ENCODE results near the gene LCE4A. TPM values are rescaled to one million over a fixed set of nuclear protein-coding genes. Genes with fewer than 3 reads are reported as not detected.
"Not testable (repeated sequence)": the region's sequence is repeated elsewhere in the genome, so short reads cannot be mapped to it uniquely, and the experiment has no call there.

LCE4A gene, protein sequence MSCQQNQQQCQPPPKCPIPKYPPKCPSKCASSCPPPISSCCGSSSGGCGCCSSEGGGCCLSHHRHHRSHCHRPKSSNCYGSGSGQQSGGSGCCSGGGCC
- total RNA-seq, result not detected

DNA sequence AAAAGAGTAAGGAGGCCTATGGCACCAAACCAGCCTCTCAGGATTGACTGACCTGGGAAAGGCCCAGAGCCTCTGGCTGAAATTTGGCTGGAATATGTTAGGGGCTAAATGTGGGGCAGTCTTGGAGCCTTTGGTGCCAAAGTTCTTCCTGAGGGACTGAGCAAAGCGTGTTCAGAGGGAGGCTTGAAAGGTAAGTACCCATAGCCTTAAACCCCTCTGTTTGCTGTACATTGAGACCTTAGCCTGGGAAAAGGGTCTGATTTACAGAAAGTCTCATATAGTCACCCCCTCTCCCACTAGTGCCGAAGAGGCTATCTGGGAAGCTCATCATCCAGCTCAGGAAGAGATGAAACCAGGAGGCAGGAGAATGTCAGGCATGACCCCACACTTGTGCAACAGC lies at the start of gene LCE4A:
Gene LCE4A (plus strand): TSS at position 301 of the 400 bp plus-strand sequence. CDS start 916 bp downstream, outside the sequence.
- no peak for DNase-seq
- CTCF ChIA-PET, result no interaction called here

GRCh38 chr1:152658649-152659048 lies 49.3 kb upstream of the LCE4A start:
- no peaks in the 10 kb centered on the region for H3K9me3 Mint-ChIP-seq
- peaks cover 8% of the 10 kb centered on the region for H3K27me3 Mint-ChIP-seq
- ChIA-PET CTCF (no interaction called here), POLR2A (no interaction called here)
- no peaks in the 10 kb centered on the region for H3K36me3 Mint-ChIP-seq (ENCODE audit: low read depth)
- no peak overlapping the region for H3K27ac Mint-ChIP-seq
- H3K4me3 Mint-ChIP-seq, result no peak overlapping the region
- no peak for DNase-seq
- H3K4me1 Mint-ChIP-seq, result no peaks in the 10 kb centered on the region

More for the DNA sequence above, at the start of gene LCE4A:
- no peaks in the 10 kb centered on the region for H3K4me1 Mint-ChIP-seq
- H3K36me3 Mint-ChIP-seq (ENCODE audit: low read depth), result no peaks in the 10 kb centered on the region
- H3K9me3 Mint-ChIP-seq, result no peaks in the 10 kb centered on the region
- no peak within 1 kb of the TSS for H3K27ac Mint-ChIP-seq
- H3K27me3 Mint-ChIP-seq, result peaks cover 24% of the 10 kb centered on the region
- H3K4me3 Mint-ChIP-seq, result no peak within 1 kb of the TSS
- POLR2A ChIA-PET, result no interaction called here

DNA sequence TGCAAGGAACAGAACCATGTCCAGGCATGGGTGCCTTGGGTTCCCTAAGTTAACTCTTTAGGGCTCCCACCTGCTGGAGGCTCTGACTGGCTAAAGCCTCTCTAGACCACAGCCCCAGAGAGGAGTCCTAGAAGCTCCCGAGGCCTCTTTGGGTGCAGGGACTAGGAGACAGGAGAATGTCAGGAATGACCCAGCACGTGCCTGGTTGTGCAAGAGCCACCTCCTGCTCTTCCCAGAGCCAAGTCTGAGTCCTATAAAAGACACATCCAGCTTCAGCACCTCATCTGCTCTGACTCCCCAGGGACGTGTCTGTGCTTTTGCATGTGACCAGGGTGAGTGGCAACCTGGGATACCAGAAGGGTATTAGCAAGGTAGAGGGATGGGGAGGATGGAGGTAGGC lies 44.9 kb upstream of the LCE4A start, which contains the start of gene LCE2D:
Gene LCE2D (plus strand): TSS at position 283 of the 400 bp plus-strand sequence. CDS start 726 bp downstream, outside the sequence.
- Mint-ChIP-seq H3K27me3 (peaks cover 9% of the 10 kb centered on the region), H3K9me3 (no peaks in the 10 kb centered on the region), H3K4me3 (no peak within 1 kb of the TSS), H3K36me3 (ENCODE audit: low read depth) (no peaks in the 10 kb centered on the region), H3K4me1 (no peaks in the 10 kb centered on the region), H3K27ac (no peak within 1 kb of the TSS)
- CTCF ChIA-PET, result interaction anchor here (0.6 to 1.1 kb wide), 2 partner anchors 10 to 120 kb away, joined by 3 to 4 read pairs; no protein-coding TSS in a partner anchor
- no peak for DNase-seq
- POLR2A ChIA-PET, result no interaction called here

- POLR2A ChIA-PET; CTCF ChIA-PET; DNase-seq; H3K27ac Mint-ChIP-seq; H3K4me1 Mint-ChIP-seq; H3K27me3 Mint-ChIP-seq; H3K4me3 Mint-ChIP-seq; H3K9me3 Mint-ChIP-seq; H3K36me3 Mint-ChIP-seq (ENCODE audit: low read depth): not testable (repeated sequence)
These were observed 41.8 kb upstream of the LCE4A start for GRCh38 chr1:152666171-152666570.

DNA sequence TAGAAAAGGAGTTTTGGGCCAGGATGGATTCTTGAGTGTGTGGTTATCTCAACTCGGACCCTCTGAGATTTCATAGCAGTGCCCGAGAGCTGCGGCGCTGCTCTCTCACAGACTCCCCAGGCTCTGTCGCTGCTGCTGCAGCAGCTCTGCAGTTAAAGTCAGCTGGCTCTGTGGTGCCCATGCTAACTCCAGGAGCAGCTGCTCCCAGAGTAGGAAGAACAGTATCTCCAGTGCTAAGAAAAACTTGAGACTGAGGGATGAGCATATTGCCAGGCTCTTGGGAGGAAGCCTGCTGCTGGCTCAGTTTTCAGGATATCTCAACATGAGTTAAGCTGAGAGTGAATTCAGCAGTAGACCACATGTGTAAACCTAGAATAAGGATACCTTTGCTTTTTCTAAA lies 40.3 kb upstream of the LCE4A start:
- H3K36me3 Mint-ChIP-seq (ENCODE audit: low read depth), result no peaks in the 10 kb centered on the region
- H3K4me1 Mint-ChIP-seq, result no peaks in the 10 kb centered on the region
- no peak for DNase-seq
- ChIA-PET CTCF (interaction anchor here (0.6 kb wide), 1 partner anchor 14 kb away, joined by 3 read pairs; no protein-coding TSS in a partner anchor), POLR2A (no interaction called here)
- no peak overlapping the region for H3K27ac Mint-ChIP-seq
- peaks cover 3% of the 10 kb centered on the region for H3K27me3 Mint-ChIP-seq
- H3K4me3 Mint-ChIP-seq, result no peak overlapping the region
- H3K9me3 Mint-ChIP-seq, result no peaks in the 10 kb centered on the region

- no peak overlapping the region for H3K4me3 Mint-ChIP-seq
- no peak overlapping the region for H3K27ac Mint-ChIP-seq
- ChIA-PET POLR2A (no interaction called here), CTCF (no interaction called here)
- no peaks in the 10 kb centered on the region for H3K9me3 Mint-ChIP-seq
- peaks cover 2% of the 10 kb centered on the region for H3K27me3 Mint-ChIP-seq
- DNase-seq, result no peak
- no peaks in the 10 kb centered on the region for H3K4me1 Mint-ChIP-seq
- H3K36me3 Mint-ChIP-seq (ENCODE audit: low read depth), result no peaks in the 10 kb centered on the region
These were observed 34.9 kb upstream of the LCE4A start for GRCh38 chr1:152673016-152673415.

GRCh38 chr1:152674983-152675382 lies 33.0 kb upstream of the LCE4A start, which contains the start of gene LCE2C:
TSS of gene LCE2C (plus strand) at chr1:152675279. CDS start at chr1:152676016, 737 bp downstream.
- H3K36me3 Mint-ChIP-seq (ENCODE audit: low read depth); POLR2A ChIA-PET; H3K4me3 Mint-ChIP-seq; CTCF ChIA-PET; H3K4me1 Mint-ChIP-seq; DNase-seq; H3K9me3 Mint-ChIP-seq; H3K27ac Mint-ChIP-seq; H3K27me3 Mint-ChIP-seq: not testable (repeated sequence)

DNA sequence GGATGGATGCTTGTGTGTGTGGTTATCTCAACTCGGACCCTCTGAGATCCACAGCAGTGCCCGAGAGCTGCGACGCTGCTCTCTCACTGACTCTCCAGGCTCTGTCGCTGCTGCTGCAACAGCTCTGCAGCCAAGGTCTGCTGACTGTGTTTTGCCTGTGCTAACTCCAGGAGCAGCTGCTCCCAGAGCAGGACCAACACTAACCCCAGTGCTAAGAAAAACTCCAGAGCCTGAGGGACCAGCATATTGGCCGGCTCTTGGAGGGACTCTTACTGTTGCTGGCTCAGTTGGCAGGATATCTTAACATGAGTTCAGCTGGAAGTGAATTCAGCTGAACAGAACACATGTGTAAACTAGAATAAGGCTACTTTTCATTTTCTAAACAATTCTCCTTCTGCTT lies 28.5 kb upstream of the LCE4A start:
- Mint-ChIP-seq H3K4me3 (no peak overlapping the region), H3K36me3 (ENCODE audit: low read depth) (no peaks in the 10 kb centered on the region), H3K9me3 (no peaks in the 10 kb centered on the region), H3K27me3 (peaks cover 17% of the 10 kb centered on the region), H3K27ac (no peak overlapping the region), H3K4me1 (no peaks in the 10 kb centered on the region)
- DNase-seq, result no peak
- CTCF ChIA-PET, result no interaction called here
- POLR2A ChIA-PET, result no interaction called here

DNA sequence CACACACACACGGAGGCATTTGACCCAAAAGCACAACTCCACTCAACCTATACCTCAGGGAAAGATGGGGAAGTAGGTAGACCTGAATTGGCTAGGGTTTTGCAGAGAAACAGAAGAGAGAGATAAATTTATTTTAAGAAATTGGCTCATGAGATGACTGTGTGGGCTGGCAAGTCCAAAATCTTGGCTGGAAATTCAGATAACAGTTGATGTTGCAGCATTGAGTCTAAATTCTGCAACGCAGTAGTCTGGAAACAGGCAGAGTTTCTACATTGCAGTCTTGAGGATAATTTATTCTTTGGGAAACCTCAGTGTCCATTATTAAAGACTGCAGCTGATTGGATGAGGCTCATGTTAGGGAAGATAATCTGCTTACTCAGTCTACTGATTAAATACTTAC lies 26.3 kb upstream of the LCE4A start:
- DNase-seq, result no peak
- Mint-ChIP-seq H3K4me1 (no peaks in the 10 kb centered on the region), H3K27me3 (peaks cover 17% of the 10 kb centered on the region), H3K36me3 (ENCODE audit: low read depth) (no peaks in the 10 kb centered on the region), H3K4me3 (no peak overlapping the region), H3K27ac (no peak overlapping the region), H3K9me3 (no peaks in the 10 kb centered on the region)
- POLR2A ChIA-PET, result no interaction called here
- CTCF ChIA-PET, result no interaction called here

GRCh38 chr1:152683846-152684245 lies 24.1 kb upstream of the LCE4A start:
- DNase-seq, result no peak
- Mint-ChIP-seq H3K9me3 (no peaks in the 10 kb centered on the region), H3K4me3 (no peak overlapping the region), H3K4me1 (no peaks in the 10 kb centered on the region), H3K27me3 (peaks cover 15% of the 10 kb centered on the region), H3K27ac (no peak overlapping the region), H3K36me3 (ENCODE audit: low read depth) (no peaks in the 10 kb centered on the region)
- ChIA-PET CTCF (no interaction called here), POLR2A (no interaction called here)

DNA sequence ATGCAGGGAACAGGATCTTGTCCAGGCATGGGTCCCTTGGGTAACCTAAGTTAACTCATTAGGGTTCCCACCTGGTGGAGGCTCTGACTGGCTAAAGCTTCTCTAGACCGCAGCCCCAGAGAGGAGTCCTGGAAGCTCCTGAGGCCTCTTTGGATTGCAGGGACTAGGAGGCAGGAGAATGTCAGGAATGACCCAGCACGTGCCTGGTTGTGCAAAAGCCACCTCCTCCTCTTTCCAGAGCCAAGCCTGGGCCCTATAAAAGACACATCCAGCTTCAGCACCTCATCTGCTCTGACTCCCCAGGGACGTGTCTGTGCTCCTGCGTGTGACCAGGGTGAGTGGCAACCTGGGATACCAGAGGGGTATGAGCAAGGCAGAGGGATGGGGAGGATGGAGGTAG lies 22.1 kb upstream of the LCE4A start, which contains the start of gene LCE2B:
Gene LCE2B (plus strand): TSS at position 301 of the 400 bp plus-strand sequence. CDS start 721 bp downstream, outside the sequence.
- H3K27ac Mint-ChIP-seq; POLR2A ChIA-PET; CTCF ChIA-PET; H3K4me3 Mint-ChIP-seq; H3K9me3 Mint-ChIP-seq; H3K36me3 Mint-ChIP-seq (ENCODE audit: low read depth); H3K4me1 Mint-ChIP-seq; DNase-seq: not testable (repeated sequence)
- peaks cover 13% of the 10 kb centered on the region for H3K27me3 Mint-ChIP-seq

- no peak within 1 kb of the TSS for H3K4me3 Mint-ChIP-seq
- peaks cover 9% of the 10 kb centered on the region for H3K27me3 Mint-ChIP-seq
- POLR2A ChIA-PET, result no interaction called here
- no peak for DNase-seq
- no peaks in the 10 kb centered on the region for H3K9me3 Mint-ChIP-seq
- H3K27ac Mint-ChIP-seq, result no peak within 1 kb of the TSS
- H3K36me3 Mint-ChIP-seq (ENCODE audit: low read depth), result no peaks in the 10 kb centered on the region
- H3K4me1 Mint-ChIP-seq, result no peaks in the 10 kb centered on the region
- CTCF ChIA-PET, result no interaction called here
These were observed 10.0 kb upstream of the LCE4A start, which contains the start of gene LCE2A for GRCh38 chr1:152697701-152698600. TSS of gene LCE2A (plus strand) at chr1:152698345. CDS start at chr1:152698902, 557 bp downstream.

- ChIA-PET POLR2A (no interaction called here), CTCF (no interaction called here)
- Mint-ChIP-seq H3K9me3 (no peaks in the 10 kb centered on the region), H3K27ac (no peak overlapping the region), H3K4me1 (no peaks in the 10 kb centered on the region), H3K36me3 (ENCODE audit: low read depth) (no peaks in the 10 kb centered on the region), H3K27me3 (peaks cover 9% of the 10 kb centered on the region), H3K4me3 (no peak overlapping the region)
- no peak for DNase-seq
These were observed 8.2 kb upstream of the LCE4A start for GRCh38 chr1:152699746-152700145.

GRCh38 chr1:152718238-152718637 lies 10.3 kb downstream of the LCE4A start:
- Mint-ChIP-seq H3K4me1 (no peaks in the 10 kb centered on the region), H3K27me3 (no peaks in the 10 kb centered on the region), H3K36me3 (ENCODE audit: low read depth) (no peaks in the 10 kb centered on the region), H3K9me3 (no peaks in the 10 kb centered on the region), H3K4me3 (no peak overlapping the region), H3K27ac (no peak overlapping the region)
- ChIA-PET POLR2A (no interaction called here), CTCF (no interaction called here)
- no peak for DNase-seq
